Liver (tissue), 3 donors: ENCODE results near the gene YAF2.

Experiments used
- EGR1 ChIP-seq, 2 donors: IDR thresholded peaks; 2 replicates each; pipeline ENCODE4 v1.6.1; 2016 to 2018; ENCODE audit warnings: antibody characterized with exemption in 2 of 2, low read depth in 2 of 2
- FOXA1 ChIP-seq: IDR thresholded peaks from 2 replicates; pipeline ENCODE4 v1.6.1; 2016; ENCODE audit warnings: antibody characterized with exemption
- GABPA ChIP-seq, 2 donors: IDR thresholded peaks in 1 of 2; conservative IDR thresholded peaks in 1 of 2; 2 replicates each; pipeline ENCODE4 v1.6.1; 2016; ENCODE audit warnings: antibody characterized with exemption in 2 of 2, mild to moderate bottlenecking in 1 of 2, moderate library complexity in 1 of 2
- HNF4G ChIP-seq: IDR thresholded peaks from 2 replicates; pipeline ENCODE4 v1.6.1; 2016; ENCODE audit warnings: antibody characterized with exemption
- JUND ChIP-seq, 2 donors: IDR thresholded peaks; 2 replicates each; pipeline ENCODE4 v1.6.1; 2016; ENCODE audit warnings: antibody characterized with exemption in 2 of 2
- NR2F2 ChIP-seq: IDR thresholded peaks from 2 replicates; pipeline ENCODE4 v1.6.1; 2016; ENCODE audit warnings: antibody characterized with exemption
- RAD21 ChIP-seq, 2 donors: IDR thresholded peaks; 2 replicates each; pipeline ENCODE4 v1.6.1; 2016; ENCODE audit warnings: antibody characterized with exemption in 2 of 2, mild to moderate bottlenecking in 2 of 2
- REST ChIP-seq: IDR thresholded peaks from 2 replicates; pipeline ENCODE4 v1.6.1; 2016; ENCODE audit warnings: antibody characterized with exemption, mild to moderate bottlenecking
- SP1 ChIP-seq: IDR thresholded peaks from 2 replicates; pipeline ENCODE4 v1.6.1; 2018; ENCODE audit warnings: antibody characterized with exemption, mild to moderate bottlenecking
- TAF1 ChIP-seq: conservative IDR thresholded peaks from 2 replicates; pipeline ENCODE4 v1.6.1; 2016; ENCODE audit warnings: antibody characterized with exemption, mild to moderate bottlenecking
- YY1 ChIP-seq: IDR thresholded peaks from 2 replicates; pipeline ENCODE4 v1.6.1; 2016; ENCODE audit warnings: antibody characterized with exemption, mild to moderate bottlenecking
- TF ChIP-seq, protein P1 (sequence below): fragments of 150-350 bp; IDR thresholded peaks from 2 replicates; pipeline ENCODE4 v1.5.1; 2017; ENCODE audit warnings: improper control_type of control experiment, low read depth, low read length; ENCODE audit not compliant: missing input control
- TF ChIP-seq, protein P2 (sequence below): IDR thresholded peaks from 2 replicates; pipeline ENCODE4 v1.6.1; 2016; ENCODE audit warnings: antibody characterized with exemption
- TF ChIP-seq, protein P3 (sequence below): IDR thresholded peaks from 2 replicates; pipeline ENCODE4 v1.6.1; 2016; ENCODE audit warnings: antibody characterized with exemption
- donor health status: healthy.
- donor health status: healthy.

- TF ChIP-seq RAD21 (IDR thresholded peaks at IDR 0.05) (no peak), HNF4G (no peak), YY1 (no peak), TAF1 (no peak), GABPA (IDR thresholded peaks at IDR 0.05 in 1 of 2, conservative IDR thresholded peaks at IDR 0.05 in 1 of 2) (no peak), EGR1 (IDR thresholded peaks at IDR 0.05; ENCODE audit: low read depth in 2 of 2) (no peak), SP1 (no peak), REST (no peak), JUND (IDR thresholded peaks at IDR 0.05) (no peak), NR2F2 (no peak), FOXA1 (no peak)
- TF ChIP-seq, protein P1, sequence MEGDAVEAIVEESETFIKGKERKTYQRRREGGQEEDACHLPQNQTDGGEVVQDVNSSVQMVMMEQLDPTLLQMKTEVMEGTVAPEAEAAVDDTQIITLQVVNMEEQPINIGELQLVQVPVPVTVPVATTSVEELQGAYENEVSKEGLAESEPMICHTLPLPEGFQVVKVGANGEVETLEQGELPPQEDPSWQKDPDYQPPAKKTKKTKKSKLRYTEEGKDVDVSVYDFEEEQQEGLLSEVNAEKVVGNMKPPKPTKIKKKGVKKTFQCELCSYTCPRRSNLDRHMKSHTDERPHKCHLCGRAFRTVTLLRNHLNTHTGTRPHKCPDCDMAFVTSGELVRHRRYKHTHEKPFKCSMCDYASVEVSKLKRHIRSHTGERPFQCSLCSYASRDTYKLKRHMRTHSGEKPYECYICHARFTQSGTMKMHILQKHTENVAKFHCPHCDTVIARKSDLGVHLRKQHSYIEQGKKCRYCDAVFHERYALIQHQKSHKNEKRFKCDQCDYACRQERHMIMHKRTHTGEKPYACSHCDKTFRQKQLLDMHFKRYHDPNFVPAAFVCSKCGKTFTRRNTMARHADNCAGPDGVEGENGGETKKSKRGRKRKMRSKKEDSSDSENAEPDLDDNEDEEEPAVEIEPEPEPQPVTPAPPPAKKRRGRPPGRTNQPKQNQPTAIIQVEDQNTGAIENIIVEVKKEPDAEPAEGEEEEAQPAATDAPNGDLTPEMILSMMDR, result no peak
- TF ChIP-seq, protein P2, sequence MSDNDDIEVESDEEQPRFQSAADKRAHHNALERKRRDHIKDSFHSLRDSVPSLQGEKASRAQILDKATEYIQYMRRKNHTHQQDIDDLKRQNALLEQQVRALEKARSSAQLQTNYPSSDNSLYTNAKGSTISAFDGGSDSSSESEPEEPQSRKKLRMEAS, result no peak
- TF ChIP-seq, protein P3, sequence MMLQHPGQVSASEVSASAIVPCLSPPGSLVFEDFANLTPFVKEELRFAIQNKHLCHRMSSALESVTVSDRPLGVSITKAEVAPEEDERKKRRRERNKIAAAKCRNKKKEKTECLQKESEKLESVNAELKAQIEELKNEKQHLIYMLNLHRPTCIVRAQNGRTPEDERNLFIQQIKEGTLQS, result no peak
Measured at GRCh38 chr12:42266579-42267230, 28.7 kb upstream of the YAF2 start.
